H9 (cell line): ENCODE results near the gene JMJD8. TPM values are rescaled to one million over a fixed set of nuclear protein-coding genes. Genes with fewer than 3 reads are reported as not detected.

Experiments
- DNase-seq: peaks from one replicate; pipeline ENCODE4 v3.0.0-alpha.2; 2017
- H2AFZ ChIP-seq: one replicate; pipeline ENCODE4 v1.6.1; 2013; ENCODE audit warnings: mild to moderate bottlenecking, low read length, control low read depth, moderate library complexity
- H2AK5ac ChIP-seq: 2 replicates; pipeline ENCODE4 v1.6.1; 2013; ENCODE audit warnings: low read length, control low read depth, mixed read lengths; ENCODE audit not compliant: insufficient read length
- H2BK120ac ChIP-seq: one replicate; pipeline ENCODE4 v1.6.1; 2013; ENCODE audit warnings: low read depth, mild to moderate bottlenecking, low read length, control low read depth, inconsistent platforms; ENCODE audit not compliant: poor library complexity, severe bottlenecking
- H2BK12ac ChIP-seq: 2 replicates; pipeline ENCODE4 v1.6.1; 2013; ENCODE audit warnings: low read length, control low read depth, mixed read lengths, low read depth; ENCODE audit not compliant: insufficient read length
- H2BK15ac ChIP-seq: 2 replicates; pipeline ENCODE4 v1.6.1; 2013; ENCODE audit warnings: low read depth, low read length, control low read depth
- H2BK20ac ChIP-seq: one replicate; pipeline ENCODE4 v1.6.1; 2013; ENCODE audit warnings: low read depth, mild to moderate bottlenecking, low read length, control low read depth, inconsistent platforms; ENCODE audit not compliant: poor library complexity, severe bottlenecking
- H2BK5ac ChIP-seq: 2 replicates; pipeline ENCODE4 v1.6.1; 2013; ENCODE audit warnings: low read length, control low read depth, mixed read lengths; ENCODE audit not compliant: insufficient read length
- H3K14ac ChIP-seq: 2 replicates; pipeline ENCODE4 v1.6.1; 2013; ENCODE audit warnings: low read length, control low read depth; ENCODE audit not compliant: insufficient read depth
- H3K18ac ChIP-seq: 2 replicates; pipeline ENCODE4 v1.6.1; 2013; ENCODE audit warnings: low read depth, mild to moderate bottlenecking, mixed read lengths, low read length, control low read depth; ENCODE audit not compliant: insufficient read length
- H3K23ac ChIP-seq: 2 replicates; pipeline ENCODE4 v1.6.1; 2013; ENCODE audit warnings: low read length, control low read depth, mixed read lengths, low read depth; ENCODE audit not compliant: insufficient read length
- H3K23me2 ChIP-seq: 2 replicates; pipeline ENCODE4 v1.6.1; 2013; ENCODE audit warnings: low read depth, mild to moderate bottlenecking, mixed read lengths, low read length, control low read depth; ENCODE audit not compliant: insufficient read length, poor library complexity, severe bottlenecking
- H3K27ac ChIP-seq: 2 replicates; pipeline ENCODE4 v1.5.1; 2013; ENCODE audit warnings: low read length, control low read depth, mixed read lengths, low read depth; ENCODE audit not compliant: insufficient read length
- H3K27me3 ChIP-seq: 2 replicates; pipeline ENCODE4 v1.6.1; 2013; ENCODE audit warnings: low read length, control low read depth, inconsistent platforms; ENCODE audit not compliant: insufficient read depth
- H3K4ac ChIP-seq: 2 replicates; pipeline ENCODE4 v1.6.1; 2013; ENCODE audit warnings: low read depth, mild to moderate bottlenecking, control low read depth, inconsistent platforms, low read length, moderate library complexity
- H3K4me1 ChIP-seq: 2 replicates; pipeline ENCODE4 v1.6.1; 2013; ENCODE audit warnings: low read length, control low read depth, inconsistent platforms; ENCODE audit not compliant: insufficient read depth
- H3K4me2 ChIP-seq: 2 replicates; pipeline ENCODE4 v1.6.1; 2013; ENCODE audit warnings: low read length, control low read depth, mixed read lengths; ENCODE audit not compliant: insufficient read length, insufficient read depth
- H3K56ac ChIP-seq: 2 replicates; pipeline ENCODE4 v1.6.1; 2013; ENCODE audit warnings: low read depth, mild to moderate bottlenecking, mixed read lengths, low read length, control low read depth; ENCODE audit not compliant: insufficient read length
- H3K79me1 ChIP-seq: 2 replicates; pipeline ENCODE4 v1.6.1; 2013; ENCODE audit warnings: low read depth, mild to moderate bottlenecking, moderate library complexity, low read length, control low read depth, inconsistent platforms; ENCODE audit not compliant: insufficient read depth, poor library complexity, severe bottlenecking
- H3K79me2 ChIP-seq: 2 replicates; pipeline ENCODE4 v1.6.1; 2013; ENCODE audit warnings: low read length, control low read depth, inconsistent platforms; ENCODE audit not compliant: insufficient read depth
- H3K9ac ChIP-seq: 2 replicates; pipeline ENCODE4 v1.6.1; 2013; ENCODE audit warnings: low read length, control low read depth, mixed read lengths; ENCODE audit not compliant: insufficient read length; ENCODE audit errors: extremely low read depth
- H3K9me3 ChIP-seq: one replicate; pipeline ENCODE4 v1.6.1; 2013; ENCODE audit warnings: low read depth, low read length, inconsistent platforms; ENCODE audit not compliant: control insufficient read depth
- H3T11ph ChIP-seq: one replicate; pipeline ENCODE4 v1.6.1; 2013; ENCODE audit warnings: mild to moderate bottlenecking, low read length, control low read depth, inconsistent platforms
- H4K20me1 ChIP-seq: one replicate; pipeline ENCODE4 v1.6.1; 2013; ENCODE audit not compliant: control insufficient read depth, insufficient read length, insufficient read depth
- H4K5ac ChIP-seq: 2 replicates; pipeline ENCODE4 v1.6.1; 2013; ENCODE audit warnings: low read depth, mild to moderate bottlenecking, mixed read lengths, low read length, control low read depth; ENCODE audit not compliant: insufficient read length
- H4K8ac ChIP-seq: replicated peaks from 2 replicates; pipeline ENCODE4 v1.6.1; 2013; ENCODE audit warnings: low read length, control low read depth, mixed read lengths, low read depth; ENCODE audit not compliant: insufficient read length
- H4K91ac ChIP-seq: 2 replicates; pipeline ENCODE4 v1.6.1; 2013; ENCODE audit warnings: low read depth, mild to moderate bottlenecking, moderate library complexity, mixed read lengths, low read length, control low read depth; ENCODE audit not compliant: insufficient read length
- H3K27ac Mint-ChIP-seq, 3 experiments: 2 replicates in 2 of 3; 3 replicates in 1 of 3; pipeline ENCODE4 v1.8.0; 2020 to 2021; ENCODE audit warnings: mixed read lengths in 3 of 3, mild to moderate bottlenecking in 1 of 3, moderate library complexity in 1 of 3
- H3K27me3 Mint-ChIP-seq: 2 replicates; pipeline ENCODE4 v1.8.0; 2021; ENCODE audit warnings: low read depth, mild to moderate bottlenecking, moderate library complexity, mixed read lengths
- H3K36me3 Mint-ChIP-seq, 3 experiments: 2 replicates in 2 of 3; 3 replicates in 1 of 3; pipeline ENCODE4 v1.8.0; 2020 to 2021; ENCODE audit warnings: low read depth in 3 of 3, mixed read lengths in 3 of 3; ENCODE audit not compliant: insufficient read depth in 1 of 3
- H3K4me1 Mint-ChIP-seq, 2 experiments: 2 replicates each; pipeline ENCODE4 v1.8.0; 2020; ENCODE audit warnings: mixed read lengths in 2 of 2
- H3K4me3 Mint-ChIP-seq, 2 experiments: 2 replicates in 1 of 2; 3 replicates in 1 of 2; pipeline ENCODE4 v1.8.0; 2020 to 2021; ENCODE audit warnings: mild to moderate bottlenecking in 2 of 2, mixed read lengths in 2 of 2, moderate library complexity in 1 of 2
- H3K9me3 Mint-ChIP-seq, 2 experiments: 2 replicates in 1 of 2; 3 replicates in 1 of 2; pipeline ENCODE4 v1.8.0; 2020; ENCODE audit warnings: mild to moderate bottlenecking in 2 of 2, mixed read lengths in 2 of 2, moderate library complexity in 1 of 2
- WGBS: extraction: QIAGEN DNeasy Blood & Tissue Kit; methylation state at CpG from one replicate; pipeline ENCODE4 v1.1.7; 2013; ENCODE audit warnings: missing lambda C conversion rate, low lambda C conversion rate, mixed read lengths; ENCODE audit not compliant: insufficient read length; ENCODE audit errors: extremely low coverage; 5-methylcytosine and 5-hydroxymethylcytosine counted together
- total RNA-seq: library from RNA; stranded (reverse); gene quantifications from 2 replicates; pipeline ENCODE4 v1.2.1, GENCODE V29; 2021
- TF ChIP-seq, protein P1 (sequence below): fragments of 200-600 bp; sonication (generic); conservative IDR thresholded peaks from 3 replicates; pipeline ENCODE4 v1.8.0; 2021; ENCODE audit warnings: antibody characterized with exemption, mild to moderate bottlenecking

Gene JMJD8
- total RNA-seq, 1 experiment from 2014 or later, result 52.7 TPM

DNA sequence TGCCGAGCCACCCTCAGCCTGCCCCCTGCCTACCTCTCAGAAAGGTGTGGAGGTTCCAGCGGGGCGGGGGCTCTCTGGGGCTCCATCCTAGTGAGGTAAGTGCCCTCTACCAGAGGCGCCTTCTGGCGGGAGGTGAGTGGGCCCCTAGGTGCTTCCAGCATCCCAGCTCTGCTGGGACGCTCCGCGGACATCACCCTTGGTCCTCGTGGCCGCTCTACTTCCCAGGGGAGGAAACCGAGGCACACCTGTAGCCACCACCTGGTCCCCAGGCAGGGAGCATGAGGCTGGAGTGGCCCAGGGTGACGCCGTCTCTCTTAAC is 41.1 kb downstream of the JMJD8 start:
- no peaks in the 10 kb centered on the region for H3K9me3 ChIP-seq
- Mint-ChIP-seq H3K4me3 (peak overlapping the region; percentile 68 to 77), H3K36me3 (peaks cover 2 to 15% (median 4%) of the 10 kb centered on the region in 3 experiments; a peak in 4 of 7 replicates)

More for the DNA sequence above, 41.1 kb downstream of the JMJD8 start:
- H3K27me3 Mint-ChIP-seq, result no peaks in the 10 kb centered on the region; the same call in 1 of the 2 replicates
- no peaks in the 10 kb centered on the region for H3K79me2 ChIP-seq
- H3K79me1 ChIP-seq, result no peaks in the 10 kb centered on the region
- no peak overlapping the region for H2AK5ac ChIP-seq
- peaks cover 7 to 21% of the 10 kb centered on the region in 2 experiments for H3K4me1 Mint-ChIP-seq
- H4K5ac ChIP-seq, result no peak overlapping the region
- H3K4me2 ChIP-seq, result peak overlapping the region; percentile 55
- WGBS, result no CpG with 5 or more reads among the region's 13 CpGs
- no peak overlapping the region for H3K27ac ChIP-seq
- H3K23ac ChIP-seq, result no peak overlapping the region
- no peak for DNase-seq
- H4K8ac ChIP-seq, result no peak overlapping the region
- H2AFZ ChIP-seq, result no peak overlapping the region
- H3K9ac ChIP-seq, result no peak overlapping the region
- no peaks in the 10 kb centered on the region for H4K20me1 ChIP-seq
- H3K27ac Mint-ChIP-seq, result no peak overlapping the region
- no peak overlapping the region for H3K4ac ChIP-seq
- H3K18ac ChIP-seq, result no peak overlapping the region
- no peak overlapping the region for H2BK15ac ChIP-seq
- TF ChIP-seq, protein P1, sequence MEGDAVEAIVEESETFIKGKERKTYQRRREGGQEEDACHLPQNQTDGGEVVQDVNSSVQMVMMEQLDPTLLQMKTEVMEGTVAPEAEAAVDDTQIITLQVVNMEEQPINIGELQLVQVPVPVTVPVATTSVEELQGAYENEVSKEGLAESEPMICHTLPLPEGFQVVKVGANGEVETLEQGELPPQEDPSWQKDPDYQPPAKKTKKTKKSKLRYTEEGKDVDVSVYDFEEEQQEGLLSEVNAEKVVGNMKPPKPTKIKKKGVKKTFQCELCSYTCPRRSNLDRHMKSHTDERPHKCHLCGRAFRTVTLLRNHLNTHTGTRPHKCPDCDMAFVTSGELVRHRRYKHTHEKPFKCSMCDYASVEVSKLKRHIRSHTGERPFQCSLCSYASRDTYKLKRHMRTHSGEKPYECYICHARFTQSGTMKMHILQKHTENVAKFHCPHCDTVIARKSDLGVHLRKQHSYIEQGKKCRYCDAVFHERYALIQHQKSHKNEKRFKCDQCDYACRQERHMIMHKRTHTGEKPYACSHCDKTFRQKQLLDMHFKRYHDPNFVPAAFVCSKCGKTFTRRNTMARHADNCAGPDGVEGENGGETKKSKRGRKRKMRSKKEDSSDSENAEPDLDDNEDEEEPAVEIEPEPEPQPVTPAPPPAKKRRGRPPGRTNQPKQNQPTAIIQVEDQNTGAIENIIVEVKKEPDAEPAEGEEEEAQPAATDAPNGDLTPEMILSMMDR, result no peak
- H3K4me1 ChIP-seq, result no peaks in the 10 kb centered on the region; the same call in 1 of the 2 replicates
- H3K14ac ChIP-seq, result no peak overlapping the region
- no peaks in the 10 kb centered on the region for H3K9me3 Mint-ChIP-seq
- no peak overlapping the region for H4K91ac ChIP-seq
- no peak overlapping the region for H3T11ph ChIP-seq
- peaks cover 6% of the 10 kb centered on the region for H3K23me2 ChIP-seq
- H3K56ac ChIP-seq, result no peak overlapping the region
- no peak overlapping the region for H2BK12ac ChIP-seq
- no peak overlapping the region for H2BK5ac ChIP-seq
- H2BK120ac ChIP-seq, result no peak overlapping the region
- H2BK20ac ChIP-seq, result no peak overlapping the region
- no peaks in the 10 kb centered on the region for H3K27me3 ChIP-seq
